Activated T-helper 1 cell treated with Interleukin-2 at 50 U/mL for 16 hours (primary cell): ENCODE measurements around the gene ZNF566.

Source experiments
- DNase-seq: peaks from one replicate; pipeline ENCODE4 v3.0.0-alpha.2; 2020; ENCODE audit warnings: low read depth

ZNF566 gene

DNA sequence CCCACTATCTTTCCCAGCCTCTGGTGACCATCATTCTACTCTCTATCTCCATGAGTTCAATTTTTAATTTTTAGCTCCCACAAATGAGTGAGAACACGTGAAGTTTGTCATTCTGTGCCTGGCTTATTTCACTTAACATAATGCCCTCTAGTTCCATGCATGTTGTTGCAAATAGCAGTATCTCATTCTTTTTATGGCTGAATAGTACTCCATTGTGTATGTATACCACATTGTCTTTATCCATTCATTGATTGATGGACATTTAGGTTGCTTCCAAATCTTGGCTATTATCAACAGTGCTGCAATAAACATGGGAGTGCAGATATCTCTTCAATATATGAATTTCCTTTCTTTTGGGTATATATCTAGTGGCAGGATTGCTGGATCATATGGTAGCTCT lies 48.0 kb downstream of the ZNF566 start:
- no peak for DNase-seq

DNA sequence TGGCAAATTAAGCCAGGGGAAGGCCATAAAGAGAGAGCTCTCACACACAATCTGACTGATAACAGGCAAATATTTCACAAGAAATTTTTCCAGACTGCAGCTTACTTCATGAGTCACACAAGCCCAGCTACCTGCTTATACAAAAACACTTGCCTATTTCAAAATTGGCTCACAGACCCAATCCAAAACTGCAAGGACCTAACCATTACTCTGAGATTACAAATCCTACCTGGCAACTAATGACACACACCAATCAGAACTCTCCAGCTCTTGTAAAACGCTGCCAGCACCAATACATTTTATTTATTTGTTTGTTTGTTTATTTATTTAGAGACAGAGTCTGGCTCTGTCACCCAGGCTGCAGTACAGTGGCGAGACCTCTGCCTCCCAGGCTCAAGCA lies 52.8 kb downstream of the ZNF566 start:
- no peak for DNase-seq

DNA sequence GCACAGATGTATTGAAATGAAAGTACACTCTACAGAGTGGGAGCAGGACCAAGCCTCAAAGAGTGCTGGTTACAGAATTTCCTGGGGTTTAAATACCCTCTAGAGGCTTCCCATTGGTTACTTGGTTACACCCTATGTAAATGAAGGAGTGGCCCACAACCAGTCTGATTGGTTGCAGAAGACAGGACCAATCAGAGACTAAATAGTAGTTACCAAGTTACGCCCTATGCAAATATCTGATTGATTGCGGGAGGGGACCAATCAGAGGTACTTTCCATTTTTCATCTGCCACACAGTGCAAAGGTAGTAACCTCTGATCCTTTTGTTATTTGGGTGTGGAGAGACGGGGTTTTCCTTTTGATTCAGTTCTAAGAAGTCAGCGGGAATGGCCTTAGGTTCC lies 65.4 kb downstream of the ZNF566 start:
- DNase-seq, result no peak

DNA sequence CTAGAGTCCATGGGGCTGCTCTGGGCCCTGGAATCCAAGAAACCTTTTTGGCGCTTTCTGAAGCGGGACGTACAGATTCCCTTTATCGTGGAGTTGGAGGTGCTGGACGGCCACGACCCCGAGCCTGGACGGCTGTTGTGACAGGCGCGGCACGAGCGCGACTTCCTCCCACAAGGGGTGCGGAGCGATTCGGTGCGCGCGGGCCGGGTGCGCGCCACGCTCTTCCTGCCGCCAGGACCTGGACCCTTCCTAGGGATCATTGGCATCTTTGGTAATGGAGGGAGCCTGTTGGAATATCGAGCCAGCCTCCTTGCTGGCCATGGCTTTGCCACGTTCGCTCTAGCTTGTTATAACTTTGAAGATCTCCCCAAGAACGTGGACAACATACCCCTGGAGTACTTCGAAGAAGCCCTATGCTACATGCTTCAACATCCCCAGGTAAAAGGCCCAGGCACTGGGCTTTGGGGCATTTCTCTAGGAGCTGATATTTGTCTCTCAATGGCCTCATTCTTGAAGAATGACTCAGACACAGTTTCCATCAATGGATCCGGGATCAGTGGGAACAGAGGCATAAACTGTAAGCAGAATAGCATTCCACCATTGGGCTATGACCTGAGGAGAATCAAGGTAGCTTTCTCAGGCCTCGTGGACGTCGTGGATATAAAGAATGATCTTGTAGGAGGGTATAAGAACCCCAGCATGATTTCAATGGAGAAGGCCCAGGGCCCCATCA lies 67.4 kb downstream of the ZNF566 start:
- no peak for DNase-seq

DNA sequence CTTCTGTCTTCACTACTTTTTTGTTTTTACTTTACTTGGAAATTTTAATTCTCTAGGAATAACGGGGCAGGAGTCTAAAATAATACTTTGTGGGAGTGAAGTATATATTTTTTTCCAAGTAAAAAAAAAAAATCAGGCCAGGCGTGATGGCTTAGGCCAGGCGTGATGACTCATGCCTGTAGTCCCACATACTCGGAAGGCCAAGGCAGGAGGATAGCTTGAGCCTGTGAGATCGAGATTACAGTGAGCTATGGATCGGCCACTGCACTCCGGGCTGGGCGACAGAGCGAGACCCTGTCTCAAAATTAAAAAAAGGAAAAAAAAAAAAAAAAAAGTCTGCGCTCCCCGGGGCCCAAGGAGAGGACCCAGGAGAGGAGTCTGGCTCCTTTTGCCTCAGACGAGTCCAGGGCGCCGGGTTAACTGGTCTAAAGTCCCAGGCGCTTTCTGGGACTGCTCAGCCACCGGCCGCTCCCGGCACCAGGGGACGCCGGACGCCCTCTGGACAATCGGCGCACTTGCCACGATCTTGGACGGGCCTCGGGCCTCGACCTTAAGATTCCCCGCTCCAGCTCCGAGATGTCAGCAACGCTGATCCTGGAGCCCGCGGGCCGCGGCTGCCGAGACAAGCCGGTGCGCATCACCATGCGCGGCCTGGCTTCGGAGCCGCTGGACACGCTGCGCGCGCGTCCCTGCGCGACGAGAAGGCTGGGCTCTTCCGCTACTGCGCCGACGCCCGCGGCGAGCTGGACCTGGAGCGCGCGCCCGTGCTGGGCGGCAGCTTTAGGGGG lies 68.2 kb downstream of the ZNF566 start:
- DNase-seq, result no peak

DNA sequence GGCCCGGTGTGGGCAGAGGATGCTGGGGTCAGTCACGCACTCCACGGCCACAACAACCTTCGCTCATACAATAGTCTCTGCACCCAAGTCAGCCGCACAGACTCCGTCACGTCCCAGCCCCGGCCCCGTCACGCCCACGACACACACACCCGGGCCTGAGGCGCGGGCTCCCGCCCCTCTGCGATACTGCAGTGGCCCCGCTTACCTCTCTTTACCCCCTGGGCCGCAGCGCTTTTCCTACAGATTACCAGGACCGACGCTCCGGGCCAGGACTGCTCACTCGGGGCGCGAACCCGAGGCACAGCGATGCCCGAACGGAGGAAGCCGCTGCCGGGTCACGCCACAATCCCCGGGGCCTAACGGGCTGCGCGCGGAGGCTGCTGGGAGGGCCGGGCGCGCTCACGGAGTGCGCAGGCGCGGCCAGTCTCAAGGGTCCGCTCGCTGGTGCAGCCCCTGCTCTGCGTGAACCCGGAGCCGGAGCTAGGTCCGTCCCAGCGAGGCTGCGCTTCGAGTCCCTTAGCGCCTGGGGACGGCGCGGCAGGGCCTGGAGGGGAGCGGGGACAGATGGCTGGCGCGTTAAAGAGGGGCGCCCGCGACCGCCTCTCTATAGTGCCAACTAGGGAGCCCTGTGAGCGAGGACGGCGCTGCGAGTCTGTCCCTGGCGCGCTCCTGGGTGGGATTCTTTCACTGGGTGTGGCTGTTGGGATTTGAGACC lies 70.9 kb downstream of the ZNF566 start, which contains the start of gene ZFP82:
TSS of gene ZFP82 (minus strand) at position 358 of the 715 bp plus-strand sequence. CDS start 8,855 bp downstream, outside the sequence.
- DNase-seq, result peak; percentile 57

DNA sequence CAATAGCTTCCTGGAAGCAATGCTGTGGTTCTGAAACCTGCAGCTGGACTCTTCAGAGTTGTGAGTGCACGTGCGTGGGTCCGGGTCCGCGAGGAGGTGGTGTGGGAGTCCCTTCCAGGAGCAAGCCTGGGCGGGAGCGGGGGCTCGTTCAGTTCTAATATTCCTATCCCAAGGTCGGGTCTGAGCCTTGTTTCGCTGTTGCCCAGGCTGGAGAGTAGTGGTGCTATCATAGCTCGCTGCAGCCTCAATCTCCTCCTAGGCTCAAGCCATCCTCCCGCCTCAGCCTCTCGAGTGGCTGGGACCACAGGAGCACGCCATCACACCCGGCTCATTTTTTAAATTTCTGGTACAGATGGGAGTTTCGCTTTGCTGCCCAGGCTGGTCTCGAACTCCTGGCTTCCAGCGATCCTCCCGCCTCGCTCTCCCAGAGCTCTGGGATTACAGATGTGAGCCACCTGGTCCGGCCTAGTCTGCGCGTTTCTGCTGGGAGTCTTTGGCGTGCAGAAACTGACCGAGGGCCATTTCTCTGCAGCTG lies 71.5 kb downstream of the ZNF566 start:
- DNase-seq, result no peak

DNA sequence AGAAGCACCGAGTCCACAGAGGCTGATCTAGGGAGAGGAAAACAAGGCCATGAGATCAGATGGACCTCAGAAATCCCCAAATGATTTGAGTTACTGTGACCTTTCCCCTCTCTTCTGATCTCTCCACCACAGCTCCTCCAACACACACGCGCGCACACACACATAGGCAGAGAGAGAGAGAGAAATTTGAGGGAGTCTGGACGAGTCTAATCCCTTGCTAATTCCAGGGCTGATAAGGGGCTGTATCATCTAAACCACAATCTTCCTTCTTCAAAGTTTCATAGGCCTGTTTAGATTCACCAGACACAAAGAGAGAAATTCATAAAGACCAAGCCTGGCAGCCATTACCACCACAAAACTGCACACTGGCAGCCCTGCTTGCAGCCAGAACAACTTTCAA lies 79.5 kb downstream of the ZNF566 start:
- DNase-seq, result no peak

DNA sequence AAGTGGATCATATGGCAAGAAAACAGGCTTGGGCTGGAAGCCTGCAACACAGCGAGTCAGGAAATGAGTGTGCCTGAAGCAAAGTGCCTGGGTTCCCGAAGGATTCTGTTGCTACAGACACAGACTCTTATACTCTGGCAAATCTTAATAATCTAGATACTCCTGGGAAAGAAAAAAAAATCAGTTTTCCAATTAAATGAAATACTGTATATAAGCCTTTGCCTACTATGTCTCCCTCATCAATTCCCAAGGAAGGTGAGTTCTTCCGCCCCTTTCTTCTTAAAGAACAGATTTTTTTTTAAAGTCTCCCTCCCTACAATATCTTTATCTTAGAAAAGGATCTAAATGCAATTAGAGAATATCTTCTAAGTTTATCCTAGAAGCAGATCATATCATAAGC lies 81.3 kb downstream of the ZNF566 start:
- no peak for DNase-seq

DNA sequence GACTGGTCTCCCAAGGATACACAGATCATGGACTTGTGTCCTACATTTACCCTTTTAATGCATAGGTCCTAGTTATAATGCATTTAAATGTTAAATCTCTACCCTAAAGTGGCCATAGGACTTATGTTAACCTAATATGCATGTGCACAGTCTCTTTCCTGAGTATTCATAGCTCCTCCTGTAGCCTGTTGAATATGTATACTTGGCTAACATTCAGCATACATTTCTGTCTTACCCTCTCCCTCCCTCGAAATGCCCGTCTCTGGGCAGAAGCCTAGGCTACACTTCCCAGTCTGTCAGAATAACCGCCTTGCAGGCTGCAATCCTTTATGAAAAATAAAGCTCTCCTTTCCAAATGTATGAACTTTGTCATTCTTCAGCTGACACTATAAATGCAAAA lies 84.9 kb downstream of the ZNF566 start:
- no peak for DNase-seq

DNA sequence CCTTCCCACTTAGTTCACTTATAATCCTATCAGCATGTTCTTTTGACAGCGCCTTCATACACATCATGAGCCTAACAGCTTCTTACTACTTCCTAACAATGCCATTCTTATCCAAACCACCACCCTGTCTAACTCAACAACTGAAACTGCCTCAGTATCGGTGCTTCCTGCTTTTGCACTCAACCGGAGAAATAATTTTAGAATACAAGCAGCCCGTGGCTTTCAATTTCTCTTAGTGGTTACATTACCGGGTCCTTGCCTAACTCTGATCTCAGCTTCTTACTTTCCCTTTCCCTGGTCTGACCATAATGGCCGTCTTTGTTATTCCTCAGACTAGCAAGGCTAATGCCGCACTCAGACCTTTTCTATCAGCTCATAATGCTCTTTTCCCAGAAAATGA lies 87.9 kb downstream of the ZNF566 start:
- DNase-seq, result no peak

DNA sequence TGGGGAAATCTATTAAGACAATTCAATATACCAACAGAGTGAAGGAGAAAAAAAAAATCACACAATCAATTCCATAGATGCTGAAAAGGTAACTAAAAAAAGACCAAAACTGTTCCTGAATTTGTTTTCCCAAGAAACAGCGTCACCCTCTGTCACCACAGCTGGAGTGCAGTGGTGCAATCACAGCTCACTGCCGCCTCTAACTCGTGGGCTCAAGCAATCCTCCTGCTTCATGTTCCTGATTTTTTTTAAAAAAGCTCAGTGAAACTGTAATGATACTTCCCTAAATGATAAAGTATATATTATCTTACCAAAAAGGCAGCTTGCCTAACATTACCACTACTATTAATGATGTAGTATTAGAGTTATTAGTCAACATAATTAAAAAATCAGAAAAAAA lies 90.8 kb downstream of the ZNF566 start:
- DNase-seq, result no peak
